Measurements from ENCODE around the gene FER. TPM values are rescaled to one million over a fixed set of nuclear protein-coding genes. Genes with fewer than 3 reads are reported as not detected.

FER gene
- total RNA-seq, 5 donors from 2014 or later (not counting 1 experiment from before 2014, with no cell fraction given), result 7.0 to 19.6 (median 10.4) TPM

- Histone ChIP-seq H3K4me1 (ENCODE audit: control insufficient read depth in 1 of 2, extremely low read depth in 1 of 2, insufficient read depth in 2 of 2, low read length in 2 of 2) (no peaks in the 10 kb centered on the region), H3K27me3 (replicated peaks in 1 of 2; ENCODE audit: control insufficient read depth in 2 of 2, extremely low read depth in 1 of 2, insufficient read depth in 2 of 2, low read length in 1 of 2) (no peaks in the 10 kb centered on the region), H3K4me3 (ENCODE audit: control insufficient read depth in 1 of 2, extremely low read depth in 1 of 2, low read length in 1 of 2) (no peak overlapping the region), H3K27ac (ENCODE audit: low read length) (no peak overlapping the region), H3K36me3 (ENCODE audit: control insufficient read depth in 2 of 2, extremely low read depth in 1 of 2, insufficient read depth in 1 of 2, low read length in 1 of 2) (peaks cover 0 to 3% of the 10 kb centered on the region in 2 donors), H3K9me3 (no peaks in the 10 kb centered on the region)
- peaks cover 0 to 2% (median 0%) of the 10 kb centered on the region in 3 donors for H3K4me1 Mint-ChIP-seq
- ATAC-seq (replicated peaks in 1 of 4) (no peak), DNase-seq (no peak)
- ChIA-PET CTCF (no interaction called here), POLR2A (interaction anchor here in 1 of 2 donors (0.6 kb wide), 1 partner anchor 234 kb away, joined by 4 read pairs; no protein-coding TSS in a partner anchor)
- no CpG with 5 or more reads among the region's 2 CpGs for WGBS (ENCODE audit: insufficient coverage)
- H3K9me3 Mint-ChIP-seq, result peaks cover 3 to 15% (median 3%) of the 10 kb centered on the region in 3 donors
- H3K36me3 Mint-ChIP-seq, result peaks cover 64% of the 10 kb centered on the region
- H3K27ac Mint-ChIP-seq, result no peak overlapping the region
- no peak overlapping the region for H3K4me3 Mint-ChIP-seq
- no peaks in the 10 kb centered on the region for H3K27me3 Mint-ChIP-seq
These were observed 50.3 kb downstream of the FER start for GRCh38 chr5:108797986-108798385.

GRCh38 chr5:108798513-108799265 lies 51.0 kb downstream of the FER start:
- DNase-seq (no peak), ATAC-seq (replicated peaks in 1 of 4) (no peak)
- ChIA-PET POLR2A (interaction anchor here in 1 of 2 donors (0.6 kb wide), 1 partner anchor 235 kb away, joined by 4 read pairs; no protein-coding TSS in a partner anchor), CTCF (no interaction called here)
- Histone ChIP-seq H3K9me3 (peaks cover 1% of the 10 kb centered on the region), H3K4me1 (ENCODE audit: control insufficient read depth in 1 of 2, extremely low read depth in 1 of 2, insufficient read depth in 2 of 2, low read length in 2 of 2) (no peaks in the 10 kb centered on the region), H3K4me3 (ENCODE audit: control insufficient read depth in 1 of 2, extremely low read depth in 1 of 2, low read length in 1 of 2) (no peak overlapping the region), H3K27me3 (replicated peaks in 1 of 2; ENCODE audit: control insufficient read depth in 2 of 2, extremely low read depth in 1 of 2, insufficient read depth in 2 of 2, low read length in 1 of 2) (no peaks in the 10 kb centered on the region), H3K36me3 (ENCODE audit: control insufficient read depth in 2 of 2, extremely low read depth in 1 of 2, insufficient read depth in 1 of 2, low read length in 1 of 2) (peaks cover 0 to 3% of the 10 kb centered on the region in 2 donors), H3K27ac (ENCODE audit: low read length) (no peak overlapping the region)
- Mint-ChIP-seq H3K4me3 (no peak overlapping the region), H3K27me3 (no peaks in the 10 kb centered on the region), H3K4me1 (no peaks in the 10 kb centered on the region), H3K36me3 (peaks cover 65% of the 10 kb centered on the region), H3K9me3 (peaks cover 0 to 9% (median 0%) of the 10 kb centered on the region in 3 donors), H3K27ac (no peak overlapping the region)
- WGBS (ENCODE audit: insufficient coverage), result 80% methylated on average over 1 of the region's 3 CpGs

- POLR2A ChIA-PET, result interaction anchor here in 1 of 2 donors (0.6 kb wide), 1 partner anchor 101 kb away, joined by 4 read pairs; no protein-coding TSS in a partner anchor
- CTCF ChIA-PET, result no interaction called here
- no peaks in the 10 kb centered on the region for H3K4me1 Mint-ChIP-seq
These were observed 53.6 kb downstream of the FER start for GRCh38 chr5:108801301-108801700.

GRCh38 chr5:108801776-108802175 lies 54.1 kb downstream of the FER start:
- Histone ChIP-seq H3K36me3 (ENCODE audit: control insufficient read depth in 2 of 2, extremely low read depth in 1 of 2, insufficient read depth in 1 of 2, low read length in 1 of 2) (peaks cover 0 to 3% of the 10 kb centered on the region in 2 donors), H3K4me3 (ENCODE audit: control insufficient read depth in 1 of 2, extremely low read depth in 1 of 2, low read length in 1 of 2) (no peak overlapping the region), H3K4me1 (ENCODE audit: control insufficient read depth in 1 of 2, extremely low read depth in 1 of 2, insufficient read depth in 2 of 2, low read length in 2 of 2) (no peaks in the 10 kb centered on the region), H3K27ac (ENCODE audit: low read length) (no peak overlapping the region), H3K9me3 (peaks cover 3% of the 10 kb centered on the region), H3K27me3 (replicated peaks in 1 of 2; ENCODE audit: control insufficient read depth in 2 of 2, extremely low read depth in 1 of 2, insufficient read depth in 2 of 2, low read length in 1 of 2) (no peaks in the 10 kb centered on the region)
- Mint-ChIP-seq H3K27ac (no peak overlapping the region), H3K4me1 (peaks cover 0 to 4% (median 0%) of the 10 kb centered on the region in 3 donors), H3K27me3 (no peaks in the 10 kb centered on the region), H3K4me3 (no peak overlapping the region), H3K36me3 (peaks cover 65% of the 10 kb centered on the region), H3K9me3 (peaks cover 6 to 16% (median 13%) of the 10 kb centered on the region in 3 donors)
- ATAC-seq (replicated peaks in 1 of 4) (no peak), DNase-seq (no peak)
- ChIA-PET POLR2A (no interaction called here), CTCF (no interaction called here)
- no CpG with 5 or more reads among the region's 4 CpGs for WGBS (ENCODE audit: insufficient coverage)

More at GRCh38 chr5:108801301-108801700, 53.6 kb downstream of the FER start:
- H3K4me1 ChIP-seq (ENCODE audit: control insufficient read depth in 1 of 2, extremely low read depth in 1 of 2, insufficient read depth in 2 of 2, low read length in 2 of 2), result no peaks in the 10 kb centered on the region
- H3K36me3 ChIP-seq (ENCODE audit: control insufficient read depth in 2 of 2, extremely low read depth in 1 of 2, insufficient read depth in 1 of 2, low read length in 1 of 2), result peaks cover 0 to 3% of the 10 kb centered on the region in 2 donors
- Mint-ChIP-seq H3K27me3 (no peaks in the 10 kb centered on the region), H3K4me3 (no peak overlapping the region), H3K36me3 (peaks cover 65% of the 10 kb centered on the region), H3K27ac (no peak overlapping the region), H3K9me3 (peaks cover 3 to 13% (median 10%) of the 10 kb centered on the region in 3 donors)
- H3K4me3 ChIP-seq (ENCODE audit: control insufficient read depth in 1 of 2, extremely low read depth in 1 of 2, low read length in 1 of 2), result no peak overlapping the region
- peaks cover 3% of the 10 kb centered on the region for H3K9me3 ChIP-seq
- H3K27me3 ChIP-seq (replicated peaks in 1 of 2; ENCODE audit: control insufficient read depth in 2 of 2, extremely low read depth in 1 of 2, insufficient read depth in 2 of 2, low read length in 1 of 2), result no peaks in the 10 kb centered on the region
- DNase-seq, result no peak
- ATAC-seq (replicated peaks in 1 of 4), result no peak
- WGBS (ENCODE audit: insufficient coverage), result 83% methylated on average over 1 of the region's 3 CpGs
- H3K27ac ChIP-seq (ENCODE audit: low read length), result no peak overlapping the region

- DNase-seq (no peak), ATAC-seq (replicated peaks in 1 of 4) (no peak)
- no CpG with 5 or more reads among the region's 3 CpGs for WGBS (ENCODE audit: insufficient coverage)
- Mint-ChIP-seq H3K4me3 (no peak overlapping the region), H3K27me3 (no peaks in the 10 kb centered on the region), H3K9me3 (peaks cover 11 to 28% (median 16%) of the 10 kb centered on the region in 3 donors), H3K4me1 (peaks cover 0 to 15% (median 0%) of the 10 kb centered on the region in 3 donors), H3K27ac (no peak overlapping the region), H3K36me3 (peaks cover 40% of the 10 kb centered on the region)
- H3K27me3 ChIP-seq (replicated peaks in 1 of 2; ENCODE audit: control insufficient read depth in 2 of 2, extremely low read depth in 1 of 2, insufficient read depth in 2 of 2, low read length in 1 of 2), result no peaks in the 10 kb centered on the region
- no peaks in the 10 kb centered on the region for H3K4me1 ChIP-seq (ENCODE audit: control insufficient read depth in 1 of 2, extremely low read depth in 1 of 2, insufficient read depth in 2 of 2, low read length in 2 of 2)
- H3K9me3 ChIP-seq, result no peaks in the 10 kb centered on the region
- H3K36me3 ChIP-seq (ENCODE audit: control insufficient read depth in 2 of 2, extremely low read depth in 1 of 2, insufficient read depth in 1 of 2, low read length in 1 of 2), result no peaks in the 10 kb centered on the region
- H3K4me3 ChIP-seq (ENCODE audit: control insufficient read depth in 1 of 2, extremely low read depth in 1 of 2, low read length in 1 of 2), result no peak overlapping the region
- ChIA-PET CTCF (no interaction called here), POLR2A (no interaction called here)
- no peak overlapping the region for H3K27ac ChIP-seq (ENCODE audit: low read length)
These were observed 63.0 kb downstream of the FER start for GRCh38 chr5:108810717-108811116.

GRCh38 chr5:108813673-108814072 lies 66.0 kb downstream of the FER start:
- no peaks in the 10 kb centered on the region for H3K36me3 ChIP-seq (ENCODE audit: control insufficient read depth in 2 of 2, extremely low read depth in 1 of 2, insufficient read depth in 1 of 2, low read length in 1 of 2)
- no peak overlapping the region for H3K4me3 ChIP-seq (ENCODE audit: control insufficient read depth in 1 of 2, extremely low read depth in 1 of 2, low read length in 1 of 2)
- ATAC-seq (replicated peaks in 1 of 4), result no peak
- DNase-seq, result no peak
- H3K4me3 Mint-ChIP-seq, result no peak overlapping the region
- H3K4me1 ChIP-seq (ENCODE audit: control insufficient read depth in 1 of 2, extremely low read depth in 1 of 2, insufficient read depth in 2 of 2, low read length in 2 of 2), result no peaks in the 10 kb centered on the region
- H3K27me3 Mint-ChIP-seq, result no peaks in the 10 kb centered on the region
- peaks cover 22% of the 10 kb centered on the region for H3K36me3 Mint-ChIP-seq
- no peak overlapping the region for H3K27ac ChIP-seq (ENCODE audit: low read length)
- H3K27ac Mint-ChIP-seq, result no peak overlapping the region
- POLR2A ChIA-PET, result no interaction called here
- no peaks in the 10 kb centered on the region for H3K27me3 ChIP-seq (replicated peaks in 1 of 2; ENCODE audit: control insufficient read depth in 2 of 2, extremely low read depth in 1 of 2, insufficient read depth in 2 of 2, low read length in 1 of 2)
- peaks cover 0 to 9% (median 3%) of the 10 kb centered on the region in 3 donors for H3K9me3 Mint-ChIP-seq
- CTCF ChIA-PET, result no interaction called here
- no CpG with 5 or more reads among the region's 3 CpGs for WGBS (ENCODE audit: insufficient coverage)
- H3K9me3 ChIP-seq, result no peaks in the 10 kb centered on the region
- H3K4me1 Mint-ChIP-seq, result no peaks in the 10 kb centered on the region

All from T-cell (primary cell).